Fibroblast of the aortic adventitia (primary cell): ENCODE measurements around the gene TCF4. TPM values are rescaled to one million over a fixed set of nuclear protein-coding genes. Genes with fewer than 3 reads are reported as not detected.

ENCODE experiments used
- DNase-seq: peaks from one replicate; pipeline ENCODE4 v3.0.0-alpha.2; 2010; ENCODE audit warnings: low read depth
- H3K4me3 ChIP-seq: 2 replicates; pipeline ENCODE4 v1.5.1; 2011; ENCODE audit warnings: low read depth, mild to moderate bottlenecking, control low read depth, low read length, moderate library complexity
- total RNA-seq: library from RNA; depleted of rRNA; stranded (reverse); fragments of >200 nt; gene quantifications from 2 replicates; pipeline ENCODE4 v1.2.3, GENCODE V29; 2012; ENCODE audit warnings: low replicate concordance
- TF ChIP-seq, protein P1 (sequence below): IDR thresholded peaks from 2 replicates; pipeline ENCODE4 v1.5.1; 2011; ENCODE audit warnings: mild to moderate bottlenecking, low read length, control low read depth, inconsistent platforms; ENCODE audit not compliant: insufficient read depth

TCF4 gene
- total RNA-seq, 1 donor, result 105 TPM

DNA sequence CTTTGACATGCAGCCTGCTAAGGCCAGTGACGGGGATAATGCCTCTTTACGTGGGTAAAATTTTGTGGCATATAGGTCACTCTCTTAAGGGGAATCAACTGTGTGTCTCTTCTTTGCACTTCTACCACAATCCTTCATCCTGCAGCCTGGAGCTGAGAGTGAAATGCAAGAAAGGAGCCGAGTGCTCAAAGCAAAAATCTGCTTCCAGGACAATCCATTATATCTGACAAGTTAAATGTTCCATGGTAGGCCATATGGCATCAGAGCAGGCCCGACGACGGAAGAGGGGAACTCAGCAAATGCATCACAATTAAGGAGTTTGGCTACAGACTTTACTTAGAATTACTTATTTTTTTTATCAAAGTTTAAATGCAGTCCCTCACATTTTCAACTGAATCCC is 171.2 kb downstream of the TCF4 start:
- TF ChIP-seq, protein P1, sequence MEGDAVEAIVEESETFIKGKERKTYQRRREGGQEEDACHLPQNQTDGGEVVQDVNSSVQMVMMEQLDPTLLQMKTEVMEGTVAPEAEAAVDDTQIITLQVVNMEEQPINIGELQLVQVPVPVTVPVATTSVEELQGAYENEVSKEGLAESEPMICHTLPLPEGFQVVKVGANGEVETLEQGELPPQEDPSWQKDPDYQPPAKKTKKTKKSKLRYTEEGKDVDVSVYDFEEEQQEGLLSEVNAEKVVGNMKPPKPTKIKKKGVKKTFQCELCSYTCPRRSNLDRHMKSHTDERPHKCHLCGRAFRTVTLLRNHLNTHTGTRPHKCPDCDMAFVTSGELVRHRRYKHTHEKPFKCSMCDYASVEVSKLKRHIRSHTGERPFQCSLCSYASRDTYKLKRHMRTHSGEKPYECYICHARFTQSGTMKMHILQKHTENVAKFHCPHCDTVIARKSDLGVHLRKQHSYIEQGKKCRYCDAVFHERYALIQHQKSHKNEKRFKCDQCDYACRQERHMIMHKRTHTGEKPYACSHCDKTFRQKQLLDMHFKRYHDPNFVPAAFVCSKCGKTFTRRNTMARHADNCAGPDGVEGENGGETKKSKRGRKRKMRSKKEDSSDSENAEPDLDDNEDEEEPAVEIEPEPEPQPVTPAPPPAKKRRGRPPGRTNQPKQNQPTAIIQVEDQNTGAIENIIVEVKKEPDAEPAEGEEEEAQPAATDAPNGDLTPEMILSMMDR, result no peak
- H3K4me3 ChIP-seq, result no peak overlapping the region
- DNase-seq, result no peak

DNA sequence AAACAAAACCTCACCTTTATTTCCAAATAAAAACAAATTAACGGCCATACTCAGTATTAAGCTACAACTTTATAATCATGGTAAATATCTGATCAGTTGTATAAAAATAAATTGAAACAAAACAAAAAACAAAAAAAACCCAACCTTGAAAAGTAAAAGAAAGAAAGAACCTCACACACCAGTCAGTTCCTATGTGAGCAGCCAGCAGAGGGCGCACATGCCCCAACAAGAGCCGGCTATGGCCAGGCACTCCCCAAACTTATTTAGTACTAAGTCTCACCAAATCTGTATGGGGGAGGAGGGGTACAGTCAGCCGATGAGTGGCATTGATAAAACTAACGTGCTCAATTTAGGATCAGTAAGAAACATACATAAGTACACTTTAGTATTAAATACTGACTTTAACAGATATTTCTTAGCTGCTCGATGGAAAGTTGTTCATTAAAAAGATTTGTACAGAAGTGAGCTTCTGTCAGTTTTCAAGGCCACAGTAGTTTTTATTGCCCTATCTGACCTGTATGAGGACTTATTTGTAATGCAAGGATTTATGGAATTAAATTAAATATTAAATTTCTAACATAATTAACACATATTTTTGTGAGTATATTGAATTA is 172.6 kb downstream of the TCF4 start:
- TF ChIP-seq, protein P1, result peak; percentile 86
- DNase-seq, result peak; percentile 91
- H3K4me3 ChIP-seq, result no peak overlapping the region

DNA sequence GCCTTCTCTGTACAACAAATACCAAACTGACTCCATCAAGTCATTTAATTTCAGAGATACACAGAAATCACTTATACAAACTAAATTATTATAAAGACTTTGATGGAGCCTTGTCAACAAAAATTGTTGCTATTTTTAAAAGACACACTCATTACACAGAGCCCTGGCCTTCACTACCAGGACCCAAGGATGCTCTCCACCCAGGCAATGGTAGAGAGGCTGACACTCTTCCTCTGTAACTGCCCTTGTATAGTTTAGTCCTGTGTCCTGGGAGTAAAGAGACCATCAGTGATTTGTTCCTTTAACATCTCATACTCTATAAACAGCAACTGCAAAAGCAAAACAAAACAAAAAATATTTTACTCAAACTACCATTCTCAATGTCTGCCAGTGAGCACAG is 173.5 kb downstream of the TCF4 start:
- no peak overlapping the region for H3K4me3 ChIP-seq
- TF ChIP-seq, protein P1, result no peak
- DNase-seq, result no peak

DNA sequence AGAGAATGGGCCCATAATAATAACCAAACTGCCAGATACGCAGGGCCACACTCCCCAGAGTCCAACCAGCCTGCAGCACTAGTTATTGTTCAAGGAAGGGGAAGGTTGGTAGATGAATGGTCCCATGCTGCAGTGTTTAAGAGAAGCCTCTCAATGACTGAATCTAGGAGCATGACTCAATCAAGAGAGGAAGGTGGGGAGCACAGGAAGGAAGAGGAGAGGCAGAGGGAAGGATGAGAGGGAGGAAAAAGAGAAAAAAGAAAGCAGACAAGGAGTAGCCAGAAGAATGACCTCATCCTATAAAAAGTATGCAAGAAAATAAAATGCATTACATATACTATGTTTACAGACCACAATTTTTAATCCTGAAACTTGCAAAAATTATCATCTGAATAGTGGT is 174.5 kb downstream of the TCF4 start:
- TF ChIP-seq, protein P1, result no peak
- DNase-seq, result no peak
- no peak overlapping the region for H3K4me3 ChIP-seq

DNA sequence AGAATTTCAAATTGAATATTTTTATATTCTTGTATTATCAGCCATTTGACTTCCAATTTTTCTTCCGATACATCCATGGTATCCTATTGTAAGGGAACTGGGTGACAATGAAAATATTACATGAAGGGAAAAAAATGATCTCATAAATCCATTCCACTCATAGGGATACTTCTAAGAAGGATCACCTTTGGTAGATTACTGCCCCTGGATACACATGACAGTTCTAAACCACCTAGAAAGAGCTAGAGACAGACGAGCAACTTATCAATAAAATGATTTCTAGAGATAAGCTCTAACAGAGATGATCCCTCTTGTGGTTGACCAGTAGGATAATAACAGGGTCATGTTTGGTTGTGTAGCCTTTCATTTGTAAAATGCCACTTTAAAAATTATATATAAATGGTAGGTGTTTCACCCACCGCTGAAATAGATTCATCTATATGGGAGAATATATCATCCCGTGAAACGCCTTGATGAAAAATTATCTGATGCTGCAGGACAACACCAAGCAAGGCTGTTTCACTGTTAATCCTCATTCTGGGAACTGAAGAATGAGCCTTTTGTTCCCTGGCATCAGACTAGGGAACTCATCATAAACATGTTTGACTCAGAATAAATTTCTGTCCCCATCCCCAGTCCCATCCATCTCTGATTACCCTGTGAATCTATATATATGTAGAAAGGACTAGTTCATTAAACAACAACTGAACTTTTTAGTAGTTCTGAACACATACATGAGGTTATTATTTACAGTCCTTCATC is 180.0 kb downstream of the TCF4 start:
- TF ChIP-seq, protein P1, result no peak

DNA sequence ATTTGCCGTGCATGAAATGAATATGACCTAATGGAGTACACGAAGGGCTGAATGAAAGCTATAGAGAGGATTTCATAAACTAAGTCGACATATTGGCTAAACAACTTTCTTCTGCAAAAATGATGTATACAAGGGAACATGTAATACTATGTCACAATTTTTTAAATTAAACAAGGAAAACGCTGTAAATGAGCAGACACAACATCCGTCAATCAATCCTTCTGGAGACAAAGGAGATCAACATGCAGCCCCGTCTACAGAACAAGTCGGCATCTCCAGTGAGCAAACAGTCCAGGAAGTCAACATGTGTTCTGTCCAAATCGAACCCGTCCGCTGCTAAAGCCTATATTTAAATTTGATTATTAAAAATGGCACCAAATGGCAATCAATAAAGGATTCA is 180.8 kb downstream of the TCF4 start:
- DNase-seq, result no peak
- no peak overlapping the region for H3K4me3 ChIP-seq
- TF ChIP-seq, protein P1, result no peak

More for the DNA sequence above, 180.0 kb downstream of the TCF4 start:
- DNase-seq, result no peak
- H3K4me3 ChIP-seq, result no peak overlapping the region
